8988T (cell line): ENCODE measurements around the gene STAT5A.
"Not testable (repeated sequence)": the region's sequence is repeated elsewhere in the genome, so short reads cannot be mapped to it uniquely, and the experiment has no call there.

Experiments used
- DNase-seq: peaks from one replicate; pipeline ENCODE4 v3.0.0; 2011

STAT5A gene

GRCh38 chr17:42286411-42287221, 1.7 kb upstream of the STAT5A start:
- DNase-seq, result no peak

- no peak for DNase-seq
Measured at GRCh38 chr17:42287305-42287976, 857 bp upstream of the STAT5A start.

GRCh38 chr17:42288803-42289610, 709 bp downstream of the STAT5A start:
- DNase-seq, result no peak

GRCh38 chr17:42289611-42290181, 1.4 kb downstream of the STAT5A start:
- DNase-seq, result no peak

GRCh38 chr17:42290577-42290976, 2.3 kb downstream of the STAT5A start:
- DNase-seq, result no peak

GRCh38 chr17:42291129-42291528, 2.8 kb downstream of the STAT5A start:
- no peak for DNase-seq

GRCh38 chr17:42294469-42295398, 6.4 kb downstream of the STAT5A start:
- DNase-seq, result no peak

- DNase-seq, result no peak
Measured at GRCh38 chr17:42296012-42296411, 7.7 kb downstream of the STAT5A start.

- DNase-seq, result not testable (repeated sequence)
Measured at GRCh38 chr17:42297775-42298174, 9.5 kb downstream of the STAT5A start.

GRCh38 chr17:42299361-42299760, 11.1 kb downstream of the STAT5A start:
- not testable (repeated sequence) for DNase-seq

- not testable (repeated sequence) for DNase-seq
Measured at GRCh38 chr17:42299913-42300312, 11.6 kb downstream of the STAT5A start.

GRCh38 chr17:42301022-42301421, 12.7 kb downstream of the STAT5A start:
- no peak for DNase-seq

GRCh38 chr17:42303694-42304093, 15.4 kb downstream of the STAT5A start:
- no peak for DNase-seq

GRCh38 chr17:42304187-42305030, 16.1 kb downstream of the STAT5A start:
- no peak for DNase-seq

- not testable (repeated sequence) for DNase-seq
Measured at GRCh38 chr17:42305031-42305330, 16.7 kb downstream of the STAT5A start.

- no peak for DNase-seq
Measured at GRCh38 chr17:42305543-42306384, 17.5 kb downstream of the STAT5A start.

GRCh38 chr17:42306385-42306667, 18.0 kb downstream of the STAT5A start:
- DNase-seq, result no peak

GRCh38 chr17:42307362-42307927, 19.1 kb downstream of the STAT5A start:
- no peak for DNase-seq

- no peak for DNase-seq
Measured at GRCh38 chr17:42308446-42308845, 20.1 kb downstream of the STAT5A start.

GRCh38 chr17:42309142-42309541, 20.8 kb downstream of the STAT5A start:
- no peak for DNase-seq
